K562 (cell line): ENCODE data around the gene TMEM214. TPM values are rescaled to one million over a fixed set of nuclear protein-coding genes. Genes with fewer than 3 reads are reported as not detected.

Experiments used
- EGR1 ChIP-seq: fragments of 450-650 bp; conservative IDR thresholded peaks from 2 replicates; pipeline ENCODE4 v1.6.1; 2017; ENCODE audit warnings: mild to moderate bottlenecking
- ETV1 ChIP-seq: fragments of 450-650 bp; conservative IDR thresholded peaks from 2 replicates; pipeline ENCODE4 v1.6.1; 2016; ENCODE audit warnings: missing genetic modification characterization, control low read depth, low read depth, missing compliant biosample characterization
- MNT ChIP-seq, 2 experiments: fragments of 450-650 bp; conservative IDR thresholded peaks; 2 replicates each; pipeline ENCODE4 v1.6.1; 2017; ENCODE audit warnings: mild to moderate bottlenecking in 2 of 2, moderate library complexity in 2 of 2
- NFIC ChIP-seq: fragments of 450-650 bp; IDR thresholded peaks from 2 replicates; pipeline ENCODE4 v1.6.1; 2017; ENCODE audit warnings: mild to moderate bottlenecking, inconsistent platforms
- POLR2H ChIP-seq: IDR thresholded peaks from 2 replicates; pipeline ENCODE4 v1.6.1; 2016; ENCODE audit warnings: missing genetic modification characterization, low read depth, mild to moderate bottlenecking, control low read depth, missing compliant biosample characterization, moderate library complexity
- RREB1 ChIP-seq: fragments of 250-450 bp; sonication (Bioruptor Pico); IDR thresholded peaks from 2 replicates; pipeline ENCODE4 v1.4.0; 2020
- SP1 ChIP-seq: sonication (generic); formaldehyde crosslinking; IDR thresholded peaks from 2 replicates; pipeline ENCODE4 v1.8.1; 2022; ENCODE audit warnings: mild to moderate bottlenecking, missing genetic modification reagents
- VEZF1 ChIP-seq: fragments of 200-800 bp; sonication (Bioruptor generic); IDR thresholded peaks from 2 replicates; pipeline ENCODE4 v1.6.1; 2017; ENCODE audit warnings: missing genetic modification characterization, missing compliant biosample characterization
- ZNF592 ChIP-seq: fragments of 450-650 bp; IDR thresholded peaks from 2 replicates; pipeline ENCODE4 v1.6.1; 2017; ENCODE audit warnings: antibody characterized with exemption, mild to moderate bottlenecking
- ZNF740 ChIP-seq, 3 experiments: fragments of 200-800 bp in 1 of 3; sonication (Bioruptor generic) in 1 of 3; sonication (generic) in 1 of 3; formaldehyde crosslinking in 1 of 3; IDR thresholded peaks; 2 replicates each; pipeline versions ENCODE4 v1.6.1 to v1.8.0; 2016 to 2022; ENCODE audit warnings: mild to moderate bottlenecking in 2 of 3, missing compliant biosample characterization in 2 of 3, missing genetic modification characterization in 2 of 3, missing genetic modification reagents in 1 of 3
- polyA plus RNA-seq, 8 experiments: library from polyadenylated mRNA; depleted of rRNA in 4 of 8; stranded (reverse) in 5 of 8; unstranded in 3 of 8; fragments of >200 nt; fragmentation: Nextera tagmentation in 2 of 8; fragmentation: Illumina TruSeq in 1 of 8; extraction: Ambion mirVana in 2 of 8; extraction: Trizol in 1 of 8; gene quantifications; 2 replicates each; pipeline versions ENCODE4 v1.2.1 to v1.2.3, GENCODE V29; 2011 to 2014; ENCODE audit warnings: inconsistent platforms in 1 of 8, missing spikeins in 1 of 8
- total RNA-seq, 7 experiments: library from RNA; depleted of rRNA in 6 of 7; stranded (reverse); fragments of >200 nt in 6 of 7; fragmentation: Illumina TruSeq in 2 of 7; extraction: Trizol in 2 of 7; gene quantifications; 2 replicates each; pipeline versions ENCODE4 v1.2.1 to v1.2.3, GENCODE V29; 2011 to 2021; ENCODE audit warnings: low replicate concordance in 1 of 7

Gene TMEM214
- total and polyA plus RNA-seq, 9 of the 15 experiments (the other 6 are each of a cell fraction or from before 2014, with no cell fraction given): 11.4 to 81.4 (median 44.1) TPM

- 0 out of 2 replicates have a peak, but pooled peaks have one; percentile 20 for TF ChIP-seq ZNF592
- 0 out of 2 replicates have a peak, but pooled peaks have one; percentile 61 for TF ChIP-seq RREB1
- peak; percentile 48 for TF ChIP-seq VEZF1 (CRISPR knock-in tag)
- TF ChIP-seq POLR2H (tag): 0 out of 2 replicates have a peak, but pooled peaks have one; percentile 20
- peak; percentile 48; the same call in 1 of the 2 replicates for TF ChIP-seq SP1 (CRISPR knock-in tag)
- TF ChIP-seq ETV1 (tag): peak; percentile 65
- TF ChIP-seq ZNF740 (CRISPR knock-in tag; IDR thresholded peaks at IDR 0.05): no peak
- 0 out of 4 replicates have a peak, but pooled peaks of 1 of the 2 experiments have one; percentile 37 for TF ChIP-seq ZNF740 (tag; IDR thresholded peaks at IDR 0.05)
- TF ChIP-seq EGR1: peak; percentile 37
- TF ChIP-seq MNT (conservative IDR thresholded peaks at IDR 0.05): no peak
- peak; percentile 59 for TF ChIP-seq NFIC
Observed at GRCh38 chr2:27071990-27072830, 39.4 kb downstream of the TMEM214 start (continued).
